ENCODE measurements around the gene MRPS35. TPM values are rescaled to one million over a fixed set of nuclear protein-coding genes. Genes with fewer than 3 reads are reported as not detected.
A peak's percentile ranks its signal among the peaks of the same experiment; 100 is the strongest.

The MRPS35 gene
- total and polyA plus RNA-seq, 4 donors: 21.8 to 48.7 (median 32.7) TPM

DNA sequence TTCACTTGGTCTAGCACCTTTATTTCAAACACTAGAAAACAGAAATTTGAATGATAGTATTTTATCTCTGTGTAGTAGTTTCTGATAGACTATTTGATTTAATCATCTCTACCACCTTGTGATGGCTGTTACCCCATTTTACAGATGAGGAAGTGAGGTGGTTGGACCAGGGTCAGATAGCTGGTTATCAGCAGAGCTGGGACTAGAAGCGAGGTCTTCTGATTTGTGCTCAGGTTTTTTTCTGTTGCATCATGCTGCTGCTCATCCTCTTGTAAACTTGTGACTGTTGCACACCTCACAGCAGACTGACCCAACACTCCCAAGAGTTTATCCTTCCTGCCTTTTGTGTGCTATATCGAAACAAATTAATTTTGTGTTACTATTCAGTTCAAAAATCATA is 79.5 kb downstream of the MRPS35 start:
- Histone ChIP-seq H3K9ac (ENCODE audit: insufficient read depth in 1 of 2, low read length in 2 of 2) (no peak overlapping the region), H3K9me3 (ENCODE audit: control insufficient read depth in 4 of 4, insufficient read depth in 3 of 4, low read length in 3 of 4) (no peaks in the 10 kb centered on the region), H3K36me3 (ENCODE audit: control insufficient read depth in 4 of 4, insufficient read depth in 4 of 4, low read length in 4 of 4) (peaks cover 12 to 24% (median 21%) of the 10 kb centered on the region in 4 donors), H3K27me3 (ENCODE audit: control insufficient read depth in 3 of 3, insufficient read depth in 3 of 3, low read length in 2 of 3) (no peaks in the 10 kb centered on the region), H3K27ac (ENCODE audit: low read depth in 1 of 2, low read length in 1 of 2) (no peak overlapping the region), H3K4me3 (no peak overlapping the region), H3K4me1 (ENCODE audit: control insufficient read depth in 5 of 5, insufficient read depth in 5 of 5, low read length in 5 of 5) (peaks cover 0 to 3% (median 0%) of the 10 kb centered on the region in 5 donors)
- DNase-seq (no peak), ATAC-seq (ENCODE audit: insufficient read depth, low FRiP score) (no peak)
- WGBS, 2 donors: 92 to 96% methylated on average over 2 of the region's 2 CpGs
- TF ChIP-seq CTCF (IDR thresholded peaks at IDR 0.05; ENCODE audit: control extremely low read depth, extremely low read depth): no peak

- no peaks in the 10 kb centered on the region for H3K27me3 ChIP-seq (ENCODE audit: control insufficient read depth in 3 of 3, insufficient read depth in 3 of 3, low read length in 2 of 3)
- ATAC-seq (ENCODE audit: insufficient read depth, low FRiP score) (no peak), DNase-seq (no peak)
- H3K9me3 ChIP-seq (ENCODE audit: control insufficient read depth in 4 of 4, insufficient read depth in 3 of 4, low read length in 3 of 4): no peaks in the 10 kb centered on the region
- H3K27ac ChIP-seq (ENCODE audit: low read depth in 1 of 2, low read length in 1 of 2): no peak overlapping the region
- H3K4me3 ChIP-seq: no peak overlapping the region
- WGBS, 2 donors: 84 to 91% methylated on average over 6 of the region's 6 CpGs
- TF ChIP-seq CTCF (IDR thresholded peaks at IDR 0.05; ENCODE audit: control extremely low read depth, extremely low read depth): no peak
- H3K36me3 ChIP-seq (ENCODE audit: control insufficient read depth in 4 of 4, insufficient read depth in 4 of 4, low read length in 4 of 4): peaks cover 17 to 41% (median 30%) of the 10 kb centered on the region in 4 donors
- H3K4me1 ChIP-seq (ENCODE audit: control insufficient read depth in 5 of 5, insufficient read depth in 5 of 5, low read length in 5 of 5): peaks cover 0 to 4% (median 0%) of the 10 kb centered on the region in 5 donors
- no peak overlapping the region for H3K9ac ChIP-seq (ENCODE audit: insufficient read depth in 1 of 2, low read length in 2 of 2)
Measured at GRCh38 chr12:27794818-27795584, 84.4 kb downstream of the MRPS35 start.

DNA sequence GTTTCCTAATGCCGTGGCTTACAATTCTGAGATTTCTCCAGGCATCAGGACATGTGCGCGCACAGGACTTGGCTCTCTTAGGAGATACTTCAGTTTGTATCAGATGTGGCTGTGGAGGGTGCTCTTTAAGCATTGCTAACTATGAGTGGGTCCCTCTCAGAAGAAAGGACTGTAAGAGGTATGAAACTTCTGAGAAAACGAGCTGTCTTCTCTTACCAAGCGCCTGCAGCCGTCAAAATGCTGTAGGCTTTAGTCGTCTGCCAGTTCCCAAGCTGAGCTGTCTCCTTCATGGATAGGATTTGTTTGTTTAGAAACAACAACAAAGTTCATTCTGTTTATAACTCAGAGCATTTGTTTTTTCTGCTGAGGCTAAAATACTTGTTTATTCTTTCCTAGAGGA is 85.5 kb downstream of the MRPS35 start:
- ATAC-seq (ENCODE audit: insufficient read depth, low FRiP score) (no peak), DNase-seq (peak; percentile 46 to 84 (median 75))
- Histone ChIP-seq H3K36me3 (ENCODE audit: control insufficient read depth in 4 of 4, insufficient read depth in 4 of 4, low read length in 4 of 4) (peaks cover 17 to 41% (median 30%) of the 10 kb centered on the region in 4 donors), H3K9me3 (ENCODE audit: control insufficient read depth in 4 of 4, insufficient read depth in 3 of 4, low read length in 3 of 4) (no peaks in the 10 kb centered on the region), H3K9ac (ENCODE audit: insufficient read depth in 1 of 2, low read length in 2 of 2) (no peak overlapping the region), H3K4me1 (ENCODE audit: control insufficient read depth in 5 of 5, insufficient read depth in 5 of 5, low read length in 5 of 5) (peaks cover 0 to 4% (median 0%) of the 10 kb centered on the region in 5 donors), H3K27me3 (ENCODE audit: control insufficient read depth in 3 of 3, insufficient read depth in 3 of 3, low read length in 2 of 3) (no peaks in the 10 kb centered on the region), H3K27ac (ENCODE audit: low read depth in 1 of 2, low read length in 1 of 2) (no peak overlapping the region), H3K4me3 (no peak overlapping the region)
- WGBS, 2 donors: 79 to 84% methylated on average over 7 of the region's 7 CpGs
- TF ChIP-seq CTCF (IDR thresholded peaks at IDR 0.05; ENCODE audit: control extremely low read depth, extremely low read depth): no peak
